Measurements from ENCODE around the gene AUH.
"Not testable (repeated sequence)": the region's sequence is repeated elsewhere in the genome, so short reads cannot be mapped to it uniquely, and the experiment has no call there.

AUH gene

DNA sequence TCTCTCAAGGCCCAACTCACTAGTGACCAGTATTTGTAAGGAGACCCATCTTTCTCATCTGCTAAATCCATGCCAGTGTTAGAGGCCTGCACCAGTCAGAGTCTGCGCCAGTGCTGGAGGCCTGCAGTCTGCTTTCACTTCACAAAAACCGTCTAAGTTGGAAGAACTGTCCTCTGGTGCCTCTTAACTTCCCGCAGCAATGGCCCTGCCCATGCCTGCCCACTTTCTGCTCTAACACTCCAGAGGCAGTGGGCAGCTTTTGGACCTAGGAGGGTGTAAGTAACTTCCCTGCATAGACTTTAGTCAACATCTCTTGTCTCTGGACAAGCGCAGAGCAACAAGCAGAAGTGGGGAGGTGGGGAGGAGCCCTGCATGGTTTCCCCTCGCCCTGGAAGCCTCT lies 152.9 kb downstream of the AUH start:
- no peak for DNase-seq (ENCODE audit: low read depth)

GRCh38 chr9:91208419-91208745 lies 153.3 kb downstream of the AUH start:
- DNase-seq (ENCODE audit: low read depth), result no peak

DNA sequence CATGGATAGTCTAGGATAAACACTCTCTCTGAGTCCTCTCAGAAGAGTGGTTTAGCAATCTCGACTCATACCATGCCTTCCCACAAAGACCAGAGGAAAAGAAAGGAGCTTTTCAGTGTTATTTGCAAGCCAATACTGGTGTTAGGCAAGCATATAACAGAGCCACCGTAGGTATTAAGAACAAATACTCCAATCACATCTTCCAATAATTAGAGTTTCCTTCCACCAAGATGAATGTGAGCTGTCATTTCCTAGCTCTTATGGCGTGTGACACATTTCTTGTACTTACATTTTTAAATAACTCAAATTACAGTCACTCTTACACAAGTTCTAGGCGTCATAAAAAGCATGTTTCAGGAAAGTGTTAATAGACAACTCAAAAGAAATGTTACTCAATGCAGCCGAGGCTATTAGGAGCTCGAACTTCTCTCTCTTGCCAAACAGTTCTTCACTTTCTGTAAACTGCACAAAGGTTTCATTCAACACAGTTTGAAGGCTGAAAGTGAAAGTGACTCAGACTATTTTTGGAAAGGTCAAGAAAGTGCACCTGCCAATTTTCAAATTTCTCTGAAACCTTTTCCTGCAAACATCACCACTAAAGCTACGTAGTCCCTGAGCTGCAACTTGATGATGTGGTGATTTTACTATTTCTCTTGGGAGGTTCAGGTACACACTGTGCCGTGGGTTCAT lies 153.8 kb downstream of the AUH start:
- DNase-seq (ENCODE audit: low read depth), result peak; percentile 47

GRCh38 chr9:91207397-91207728 lies 154.4 kb downstream of the AUH start:
- no peak for DNase-seq (ENCODE audit: low read depth)

DNA sequence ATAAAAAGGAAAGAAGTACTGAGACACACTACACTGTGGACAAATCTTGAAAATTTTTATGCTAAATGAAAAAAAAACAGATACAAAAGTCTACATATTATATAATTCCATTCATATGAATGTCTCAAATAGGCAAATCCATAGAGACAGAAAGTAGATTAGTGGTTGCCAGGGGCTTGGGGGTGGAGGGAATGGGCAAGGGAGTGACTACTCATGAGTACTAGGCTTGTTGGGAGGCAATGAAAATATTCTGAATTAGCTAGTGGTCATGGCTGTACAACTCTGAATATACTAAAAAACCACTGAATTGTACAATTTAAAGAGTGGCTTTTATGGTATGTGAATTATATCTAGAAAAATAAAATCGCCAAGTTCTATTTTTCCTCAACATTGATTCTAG lies 154.9 kb downstream of the AUH start:
- DNase-seq (ENCODE audit: low read depth), result no peak

GRCh38 chr9:91202736-91203283 lies 158.9 kb downstream of the AUH start:
- DNase-seq (ENCODE audit: low read depth), result no peak

DNA sequence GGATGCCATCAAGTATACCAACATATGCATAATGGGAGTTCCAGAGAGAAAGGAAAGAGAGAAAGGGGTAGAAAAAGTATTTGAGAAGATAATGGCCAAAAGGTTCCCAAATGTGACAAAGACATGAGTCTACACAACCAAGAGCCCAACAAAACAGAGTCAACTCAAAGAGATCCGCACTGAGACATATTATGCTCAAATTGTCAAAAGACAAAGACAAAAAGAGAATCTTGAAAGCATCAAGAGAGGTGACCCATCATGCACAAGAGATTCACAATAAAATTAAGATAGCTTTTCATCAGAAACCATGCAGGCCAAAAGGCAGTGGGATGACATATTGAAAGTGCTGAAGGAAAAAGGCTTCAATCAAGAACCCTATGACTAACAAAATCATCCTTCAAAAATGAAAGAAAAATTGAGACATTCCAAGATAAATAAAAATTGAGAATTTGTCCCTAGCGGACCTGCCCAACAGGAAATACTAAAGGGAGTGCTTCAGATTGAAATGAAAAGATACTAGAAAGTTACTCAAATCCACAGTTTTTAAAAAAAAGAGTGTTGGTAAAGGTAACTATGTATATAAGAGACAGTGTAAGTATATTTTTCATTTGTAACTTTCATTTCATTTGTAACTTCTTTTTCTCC lies 160.9 kb downstream of the AUH start:
- no peak for DNase-seq (ENCODE audit: low read depth)

- DNase-seq (ENCODE audit: low read depth), result no peak
Observed at GRCh38 chr9:91199739-91200497, 161.8 kb downstream of the AUH start.

- DNase-seq (ENCODE audit: low read depth), result not testable (repeated sequence)
Observed at GRCh38 chr9:91198881-91199280, 162.8 kb downstream of the AUH start.

DNA sequence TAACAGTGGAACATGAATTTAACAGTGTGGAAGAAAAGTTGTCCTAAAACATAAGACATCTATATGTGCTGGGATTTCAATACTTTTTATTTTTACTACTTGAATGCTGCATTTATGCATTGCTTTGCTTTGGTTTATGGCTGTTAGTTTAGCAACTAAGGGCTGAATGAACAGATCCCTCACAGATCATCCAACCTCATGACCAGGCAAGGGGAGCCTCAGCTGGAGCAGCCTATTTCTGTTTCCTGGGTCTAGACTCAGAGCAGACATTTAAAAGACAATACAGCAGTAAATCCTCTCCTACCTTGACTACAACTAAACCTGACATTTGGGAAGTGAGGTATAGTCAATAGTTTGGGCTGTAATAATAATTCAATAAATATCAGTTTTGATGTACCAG lies 163.3 kb downstream of the AUH start:
- no peak for DNase-seq (ENCODE audit: low read depth)

DNA sequence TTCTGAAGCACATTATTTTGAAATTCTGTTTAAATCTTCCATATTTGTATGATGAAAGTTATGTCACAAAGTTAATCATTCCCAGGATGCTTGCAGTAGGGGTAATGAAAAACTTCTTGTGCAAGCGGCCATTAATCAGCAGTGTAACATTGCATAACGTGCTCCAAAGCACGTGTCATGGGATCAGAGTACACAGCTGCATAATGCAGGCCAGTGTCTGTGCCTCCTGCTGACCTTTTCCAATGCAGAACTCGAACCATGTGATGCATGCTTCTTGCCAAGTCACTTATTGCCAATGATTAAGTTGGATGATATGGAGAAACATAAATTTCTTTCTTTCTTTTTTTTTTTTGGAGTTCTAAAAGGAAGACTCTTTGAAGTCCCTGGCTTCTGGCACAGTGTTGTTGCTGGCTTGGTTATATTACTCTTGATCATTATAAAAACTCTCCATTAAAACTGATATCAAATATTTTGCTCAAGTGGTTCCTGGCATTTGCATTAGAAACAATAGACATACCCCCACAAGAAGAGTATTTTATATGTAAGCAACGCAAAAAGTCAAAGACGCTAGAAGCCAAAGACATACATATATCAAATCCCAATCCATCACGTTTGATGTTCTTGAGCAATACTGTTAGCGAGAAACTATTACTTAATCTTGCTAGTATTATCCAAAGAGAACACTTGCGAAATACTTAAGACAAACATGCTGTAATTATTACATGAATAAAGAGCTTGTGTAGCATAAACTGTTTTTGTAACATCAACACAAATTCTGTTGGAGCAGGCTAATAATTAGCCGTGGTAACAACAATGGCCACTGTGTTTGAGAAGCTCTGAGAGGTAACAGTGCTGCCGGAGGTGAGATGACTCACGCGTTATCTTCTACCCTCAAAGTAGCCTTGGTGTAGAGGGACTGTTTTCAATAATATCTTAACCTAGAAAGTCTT lies 164.2 kb downstream of the AUH start:
- peak; percentile 96 for DNase-seq (ENCODE audit: low read depth)

- DNase-seq (ENCODE audit: low read depth), result no peak
Observed at GRCh38 chr9:91196103-91196950, 165.4 kb downstream of the AUH start.

GRCh38 chr9:91195372-91196012 lies 166.2 kb downstream of the AUH start:
- no peak for DNase-seq (ENCODE audit: low read depth)

GRCh38 chr9:91193658-91194391 lies 167.9 kb downstream of the AUH start:
- DNase-seq (ENCODE audit: low read depth), result no peak

DNA sequence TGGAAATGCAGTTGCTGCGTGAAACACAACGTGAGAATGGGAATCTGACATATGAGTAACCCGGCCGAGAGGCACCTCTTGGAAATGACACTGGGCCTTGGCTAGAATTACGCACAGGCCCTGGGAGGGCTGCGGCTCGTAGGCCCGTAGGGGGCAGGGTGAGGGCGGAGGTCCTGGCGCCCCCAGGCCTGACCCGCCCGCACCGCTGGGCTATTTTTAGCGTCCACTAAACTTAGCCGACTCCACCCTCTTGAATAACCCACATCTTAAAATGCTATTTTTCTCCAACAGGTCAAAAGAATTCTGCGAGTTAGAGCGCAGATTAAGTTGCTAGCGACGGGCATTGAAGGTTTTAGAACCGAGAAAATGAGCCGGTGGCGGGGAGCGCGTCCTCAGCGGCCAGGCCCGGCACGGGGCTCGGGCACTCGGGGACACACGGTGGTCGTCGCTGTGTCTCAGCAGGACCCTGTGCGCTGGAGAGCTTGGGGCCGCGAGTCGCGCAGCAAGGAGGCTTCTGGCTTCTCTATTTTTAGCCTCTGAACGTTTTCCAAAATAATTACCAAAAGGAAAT lies 168.5 kb downstream of the AUH start:
- peak; percentile 93 for DNase-seq (ENCODE audit: low read depth)

DNA sequence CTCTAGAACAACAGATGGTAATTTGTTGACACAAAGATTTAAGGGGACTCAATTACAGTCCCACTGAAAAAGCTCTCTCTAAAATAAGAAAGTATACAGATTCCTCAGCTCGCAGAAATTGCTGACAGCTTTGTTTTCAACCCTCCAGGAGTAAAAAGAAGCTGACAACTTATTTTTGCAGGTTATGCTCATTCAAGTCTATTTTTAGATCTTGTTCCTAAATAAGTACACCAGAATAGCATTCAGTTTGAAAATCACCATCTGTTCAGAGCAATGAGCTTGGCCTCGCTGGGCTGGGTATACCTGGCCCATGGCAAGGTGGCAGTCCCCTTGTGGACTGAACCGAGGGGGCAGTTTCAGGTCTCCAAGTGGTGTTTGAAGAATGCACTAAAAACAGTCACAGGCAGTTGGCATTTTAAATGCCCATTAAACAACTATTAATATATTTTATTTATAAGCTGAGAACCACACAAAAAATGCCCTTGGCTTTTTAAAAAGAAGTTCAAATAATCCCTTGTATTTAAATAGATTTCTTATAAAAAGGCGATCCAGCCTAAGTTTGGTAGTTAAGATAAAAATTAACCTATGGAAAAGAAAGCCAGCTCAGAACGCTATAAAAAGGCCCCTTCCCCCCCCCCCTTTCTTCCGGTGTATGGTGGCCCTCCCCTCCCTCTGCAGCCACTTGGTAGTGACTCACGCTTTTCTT lies 169.2 kb downstream of the AUH start:
- no peak for DNase-seq (ENCODE audit: low read depth)

GRCh38 chr9:91191411-91192380 lies 170.0 kb downstream of the AUH start:
- DNase-seq (ENCODE audit: low read depth), result no peak

- DNase-seq (ENCODE audit: low read depth), result no peak
Observed at GRCh38 chr9:91190062-91190461, 171.7 kb downstream of the AUH start.

Measured in fibroblast of the conjunctiva (primary cell).